ENCODE results near the gene MT1G. TPM values are rescaled to one million over a fixed set of nuclear protein-coding genes. Genes with fewer than 3 reads are reported as not detected.

Gene MT1G
- total and polyA plus RNA-seq, 4 donors: 152 to 9,444 (median 3,398) TPM

- Histone ChIP-seq H3K27me3 (ENCODE audit: control insufficient read depth in 4 of 4, insufficient read depth in 4 of 4, low read length in 3 of 4) (no peaks in the 10 kb centered on the region), H3K9me3 (ENCODE audit: control insufficient read depth in 4 of 4, low read length in 3 of 4) (no peaks in the 10 kb centered on the region), H3K4me3 (ENCODE audit: low read depth in 1 of 3, low read length in 3 of 3) (peak within 1 kb of the TSS; percentile 48 to 95 (median 93)), H3K9ac (ENCODE audit: low read depth in 1 of 2, low read length in 2 of 2) (peak within 1 kb of the TSS; percentile 77 to 84), H3K36me3 (ENCODE audit: control insufficient read depth in 4 of 4, insufficient read depth in 3 of 4, low read depth in 1 of 4, low read length in 3 of 4) (no peaks in the 10 kb centered on the region), H3K4me1 (ENCODE audit: control insufficient read depth in 4 of 4, insufficient read depth in 4 of 4, low read length in 3 of 4) (peaks cover 2 to 24% (median 7%) of the 10 kb centered on the region in 4 donors), H3K27ac (ENCODE audit: low read depth in 1 of 2, low read length in 2 of 2) (peak within 1 kb of the TSS; percentile 84 to 87)
- WGBS: under 1% methylated on average over 61 of the region's 61 CpGs
- TF ChIP-seq YY1 (IDR thresholded peaks at IDR 0.05): peak; percentile 42
- no peak for TF ChIP-seq FOXA1 (IDR thresholded peaks at IDR 0.05)
- TF ChIP-seq RXRA (IDR thresholded peaks at IDR 0.05): peak; percentile 7 to 8
- peak; percentile 7 for TF ChIP-seq NR2F2 (IDR thresholded peaks at IDR 0.05)
- peak in 1 of 2 donors; percentile 30 for TF ChIP-seq RAD21 (IDR thresholded peaks at IDR 0.05)
- TF ChIP-seq GABPA (IDR thresholded peaks at IDR 0.05 in 1 of 2, conservative IDR thresholded peaks at IDR 0.05 in 1 of 2): no peak
- TF ChIP-seq HNF4A (conservative IDR thresholded peaks at IDR 0.05): no peak
- no peak for TF ChIP-seq EGR1 (IDR thresholded peaks at IDR 0.05; ENCODE audit: low read depth in 2 of 2)
- TF ChIP-seq SP1 (IDR thresholded peaks at IDR 0.05): peak; percentile 80
- peak; percentile 64 for DNase-seq (ENCODE audit: low spot score)
Observed at GRCh38 chr16:56632156-56632847, 35.6 kb downstream of the MT1G start, which contains the start of gene MT1M. TSS of gene MT1M (plus strand) at chr16:56632659. CDS start at chr16:56632732, 73 bp downstream.

- DNase-seq (ENCODE audit: low spot score): no peak
- peak overlapping the region; percentile 84 to 87 for H3K27ac ChIP-seq (ENCODE audit: low read depth in 1 of 2, low read length in 2 of 2)
- TF ChIP-seq ZBTB33 (IDR thresholded peaks at IDR 0.05): no peak
- TF ChIP-seq HNF4G (IDR thresholded peaks at IDR 0.05): no peak
- no peak for TF ChIP-seq FOXA2 (IDR thresholded peaks at IDR 0.05)
- TF ChIP-seq RXRA (IDR thresholded peaks at IDR 0.05): no peak
- TF ChIP-seq NR2F2 (IDR thresholded peaks at IDR 0.05): no peak
- TF ChIP-seq EGR1 (IDR thresholded peaks at IDR 0.05; ENCODE audit: low read depth in 2 of 2): no peak
- TF ChIP-seq YY1 (IDR thresholded peaks at IDR 0.05): no peak
- no peak for TF ChIP-seq SP1 (IDR thresholded peaks at IDR 0.05)
- no peak for TF ChIP-seq CTCF (IDR thresholded peaks at IDR 0.05; ENCODE audit: low read depth, low read length, missing input control)
- TF ChIP-seq FOXA1 (IDR thresholded peaks at IDR 0.05): no peak
- no peak for TF ChIP-seq HNF4A (conservative IDR thresholded peaks at IDR 0.05)
- TF ChIP-seq MAX (IDR thresholded peaks at IDR 0.05): no peak
- TF ChIP-seq GABPA (IDR thresholded peaks at IDR 0.05 in 1 of 2, conservative IDR thresholded peaks at IDR 0.05 in 1 of 2): no peak
- TF ChIP-seq ATF3 (IDR thresholded peaks at IDR 0.05): no peak
- TF ChIP-seq RAD21 (IDR thresholded peaks at IDR 0.05): no peak
- TF ChIP-seq JUND (IDR thresholded peaks at IDR 0.05): no peak
- 22% methylated on average over 14 of the region's 14 CpGs for WGBS
- peak overlapping the region in 1 of 2 donors; percentile 24 for H3K9ac ChIP-seq (ENCODE audit: low read depth in 1 of 2, low read length in 2 of 2)
- H3K4me3 ChIP-seq (ENCODE audit: low read depth in 1 of 3, low read length in 3 of 3): peak overlapping the region; percentile 34 to 93 (median 48)
- peaks cover 2 to 24% (median 7%) of the 10 kb centered on the region in 4 donors for H3K4me1 ChIP-seq (ENCODE audit: control insufficient read depth in 4 of 4, insufficient read depth in 4 of 4, low read length in 3 of 4)
- peaks cover 0 to under 1% (median 0%) of the 10 kb centered on the region in 4 donors for H3K36me3 ChIP-seq (ENCODE audit: control insufficient read depth in 4 of 4, insufficient read depth in 3 of 4, low read depth in 1 of 4, low read length in 3 of 4)
- H3K9me3 ChIP-seq (ENCODE audit: control insufficient read depth in 4 of 4, low read length in 3 of 4): no peaks in the 10 kb centered on the region
- H3K27me3 ChIP-seq (ENCODE audit: control insufficient read depth in 4 of 4, insufficient read depth in 4 of 4, low read length in 3 of 4): no peaks in the 10 kb centered on the region
Observed at GRCh38 chr16:56631832-56632155, 36.1 kb downstream of the MT1G start.

All from liver (tissue), 9 donors.